NCI-H82 treated with DMSO at 0.1 percent for 48 hours (cell line): ENCODE results near the gene KDM6B.

Experiments used
- DNase-seq: peaks from one replicate; lab custom pipeline; 2025; ENCODE audit not compliant: unreplicated experiment; lab: John Stamatoyannopoulos, UW

Gene KDM6B

DNA sequence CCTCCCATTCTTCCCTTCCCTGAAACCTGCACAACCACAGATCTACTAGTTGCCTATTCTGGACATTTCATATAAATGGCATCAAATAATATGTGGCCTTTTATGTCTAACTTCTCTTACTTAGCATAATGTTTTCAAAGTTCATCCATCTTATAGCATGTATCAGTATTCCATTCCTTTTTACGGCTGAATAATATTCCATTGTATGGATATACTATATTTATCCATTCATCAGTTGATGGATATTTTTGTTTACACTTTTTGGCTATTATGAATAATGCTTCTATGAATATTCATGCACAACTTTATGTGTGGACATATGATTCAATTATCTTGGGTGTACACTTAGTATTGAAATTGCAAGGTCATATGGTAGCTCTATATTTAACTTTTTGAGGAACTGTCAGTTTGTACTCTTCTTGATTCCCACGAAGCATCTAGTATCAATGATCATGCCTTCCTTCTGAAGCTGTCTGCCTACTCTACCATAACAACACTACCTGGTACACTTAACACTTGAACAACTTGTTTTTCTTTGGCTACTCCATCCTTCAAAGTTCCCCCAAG lies 41.9 kb downstream of the KDM6B start:
- DNase-seq = no peak

DNA sequence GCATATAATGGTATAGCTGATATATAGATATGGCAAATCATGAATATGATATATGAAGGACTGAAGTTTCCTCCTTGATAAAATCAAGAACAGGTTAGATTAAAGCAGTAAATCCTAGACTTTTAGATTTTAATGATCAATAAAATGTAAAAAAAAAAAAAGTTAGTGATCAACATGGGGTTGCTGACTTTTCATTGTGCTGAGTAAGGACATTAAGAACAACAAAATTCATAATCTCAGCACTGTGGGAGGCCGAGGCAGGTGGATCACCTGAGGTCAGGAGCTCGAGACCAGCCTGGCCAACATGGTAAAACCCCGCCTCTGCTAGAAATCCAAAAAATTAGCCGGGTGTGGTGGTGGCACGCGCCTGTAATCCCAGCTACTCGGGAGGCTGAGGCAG lies 44.2 kb downstream of the KDM6B start:
- DNase-seq = no peak

DNA sequence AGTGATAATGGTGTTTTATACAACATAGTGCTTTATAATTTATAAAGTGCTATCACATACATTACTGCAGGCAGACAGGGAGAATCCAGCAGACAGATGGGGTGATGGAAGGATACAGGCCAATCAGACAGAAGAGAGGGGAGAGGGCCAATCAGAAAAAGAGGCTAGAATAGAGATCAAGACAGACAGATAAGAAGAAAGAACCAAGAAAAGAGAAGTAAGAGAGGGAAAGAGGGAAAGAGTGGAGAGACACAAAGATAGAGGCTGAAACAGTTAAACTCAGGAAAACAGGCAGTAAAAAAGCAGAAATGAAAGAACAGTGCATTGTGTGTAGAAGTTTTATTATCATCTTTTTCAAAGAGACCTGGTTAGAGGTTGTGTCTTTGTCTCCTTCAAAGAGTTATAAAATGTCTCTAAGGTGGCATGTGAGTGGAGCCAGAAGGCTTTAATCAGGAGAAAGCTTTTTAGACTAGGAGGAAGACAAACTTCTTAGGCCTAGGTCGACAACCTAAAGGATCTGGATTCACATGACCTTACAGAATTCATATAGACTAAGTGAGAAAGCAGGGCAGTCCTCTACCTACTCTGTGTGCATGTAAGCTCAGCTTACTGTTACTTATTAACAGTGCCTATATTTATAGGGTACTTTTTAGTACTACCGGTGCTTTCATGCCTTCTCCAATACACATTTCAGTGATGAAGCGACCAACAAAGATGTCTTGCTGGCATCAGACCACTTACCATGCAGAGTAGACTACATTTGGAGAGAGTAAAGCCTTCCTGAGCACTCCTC lies 46.3 kb downstream of the KDM6B start:
- DNase-seq = peak; percentile 70

DNA sequence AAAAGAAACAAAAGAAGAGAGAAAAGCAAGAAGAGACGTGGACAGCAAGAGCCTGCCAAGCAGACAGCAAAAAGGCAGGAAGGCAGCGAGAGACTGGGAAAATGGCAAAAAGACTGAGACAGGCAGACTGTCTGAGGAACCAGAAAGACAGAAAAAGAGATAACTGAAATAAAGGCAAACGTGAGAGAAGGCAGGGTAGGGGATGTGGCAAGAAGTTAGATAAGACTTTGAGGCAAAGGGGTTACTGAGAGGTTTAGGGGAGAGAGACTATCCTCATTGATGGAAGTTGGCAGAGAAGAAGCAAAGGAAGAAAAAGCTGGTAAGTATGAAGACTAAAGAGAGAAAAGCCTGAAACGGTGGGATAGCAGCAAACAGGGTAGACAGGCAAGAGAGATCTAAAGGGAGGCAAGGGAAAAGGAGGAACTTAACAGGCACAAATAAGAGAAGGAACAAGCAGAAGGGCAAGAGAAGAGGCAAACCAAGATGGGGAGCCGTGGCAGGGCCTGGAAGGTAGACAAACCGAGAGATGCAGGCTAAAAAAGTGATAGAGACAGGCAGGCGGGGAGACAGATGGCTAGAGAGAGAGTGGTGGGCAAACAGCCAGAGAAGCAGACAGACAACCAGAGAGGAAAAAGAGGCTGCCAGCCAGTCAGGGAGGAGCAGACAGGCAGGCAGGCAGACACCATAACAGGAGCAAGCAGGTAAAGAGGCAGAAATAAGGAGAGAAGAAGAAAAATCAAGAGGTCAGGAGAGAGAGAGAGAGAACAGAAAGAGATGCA lies 47.4 kb downstream of the KDM6B start:
- DNase-seq = peak; percentile 88

DNA sequence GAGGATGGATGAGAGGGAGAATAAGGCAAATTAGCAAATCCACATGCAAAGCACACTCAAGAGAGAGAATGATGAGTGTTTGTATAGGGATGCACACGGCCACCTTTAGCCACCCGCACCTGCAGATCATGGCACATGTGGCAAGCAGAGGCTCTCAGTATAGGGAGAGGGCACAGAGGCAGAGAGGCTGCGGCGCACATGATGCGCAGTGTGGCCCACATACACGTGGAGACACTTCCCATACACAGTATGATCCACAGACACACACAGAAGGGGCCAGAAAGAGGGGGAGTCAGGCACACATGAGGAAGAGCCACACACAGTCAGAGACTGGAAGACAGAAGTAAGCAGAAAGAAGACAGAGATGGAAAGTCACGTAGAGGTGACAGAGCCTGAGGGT lies 48.1 kb downstream of the KDM6B start:
- DNase-seq = no peak

DNA sequence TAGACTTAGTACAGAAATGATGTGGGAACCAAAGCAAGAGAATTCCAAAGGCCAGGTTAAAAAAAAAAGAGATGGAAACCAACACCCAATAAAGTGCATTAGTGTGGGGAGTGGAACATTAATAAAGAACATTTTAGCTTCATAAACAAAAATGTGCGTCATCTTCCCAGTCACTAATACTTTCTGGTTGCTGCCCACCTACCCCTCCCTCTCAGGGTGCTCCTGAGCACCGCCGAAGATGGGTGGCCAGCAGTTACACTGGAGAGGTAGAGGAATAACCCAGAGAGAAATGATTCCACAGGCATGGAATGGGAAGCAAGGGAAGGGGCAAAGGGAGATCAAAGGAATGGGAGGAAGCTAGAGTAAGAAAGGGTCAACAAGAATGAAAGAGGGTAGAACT lies 48.6 kb downstream of the KDM6B start:
- DNase-seq = peak; percentile 49
